Measurements from ENCODE around the gene UGT3A1.
A peak's percentile ranks its signal among the peaks of the same experiment; 100 is the strongest.

UGT3A1 gene

GRCh38 chr5:35920890-35921289 is 70.3 kb downstream of the UGT3A1 start:
- DNase-seq (ENCODE audit: insufficient read length, low spot score) (no peak), FAIRE-seq (no peak)

- FAIRE-seq: no peak
Measured at GRCh38 chr5:35919191-35919590, 72.0 kb downstream of the UGT3A1 start.

GRCh38 chr5:35908814-35909213 is 82.4 kb downstream of the UGT3A1 start:
- FAIRE-seq (peak; percentile 46), DNase-seq (ENCODE audit: insufficient read length, low spot score) (no peak)

More at GRCh38 chr5:35919191-35919590, 72.0 kb downstream of the UGT3A1 start:
- DNase-seq (ENCODE audit: insufficient read length, low spot score): peak; percentile 83

GRCh38 chr5:35908228-35908627 is 83.0 kb downstream of the UGT3A1 start:
- FAIRE-seq: peak; percentile 31
- no peak for DNase-seq (ENCODE audit: insufficient read length, low spot score)

- FAIRE-seq (peak; percentile 74), DNase-seq (ENCODE audit: insufficient read length, low spot score) (no peak)
Measured at GRCh38 chr5:35904443-35905132, 86.6 kb downstream of the UGT3A1 start.

GRCh38 chr5:35903631-35904203 is 87.5 kb downstream of the UGT3A1 start:
- DNase-seq (ENCODE audit: insufficient read length, low spot score): no peak
- no peak for FAIRE-seq

GRCh38 chr5:35902046-35902672 is 89.0 kb downstream of the UGT3A1 start:
- DNase-seq (ENCODE audit: insufficient read length, low spot score) (no peak), FAIRE-seq (peak; percentile 72)
